Hematopoietic multipotent progenitor cell treated with erythropoietin and hydrocortisone succinate and interleukin-3 and kit ligand, for 4 days (in vitro differentiated cells): ENCODE measurements around the gene METTL25B.

Source experiments
- DNase-seq: peaks from one replicate; pipeline ENCODE4 v3.0.0-alpha.2; 2015

METTL25B gene

GRCh38 chr1:156728599-156729462 is 562 bp downstream of the METTL25B start, which contains the start of gene ISG20L2:
TSS of gene ISG20L2 (minus strand) at chr1:156728766. CDS start at chr1:156727652, 1,114 bp downstream.
- DNase-seq = peak; percentile 99

DNA sequence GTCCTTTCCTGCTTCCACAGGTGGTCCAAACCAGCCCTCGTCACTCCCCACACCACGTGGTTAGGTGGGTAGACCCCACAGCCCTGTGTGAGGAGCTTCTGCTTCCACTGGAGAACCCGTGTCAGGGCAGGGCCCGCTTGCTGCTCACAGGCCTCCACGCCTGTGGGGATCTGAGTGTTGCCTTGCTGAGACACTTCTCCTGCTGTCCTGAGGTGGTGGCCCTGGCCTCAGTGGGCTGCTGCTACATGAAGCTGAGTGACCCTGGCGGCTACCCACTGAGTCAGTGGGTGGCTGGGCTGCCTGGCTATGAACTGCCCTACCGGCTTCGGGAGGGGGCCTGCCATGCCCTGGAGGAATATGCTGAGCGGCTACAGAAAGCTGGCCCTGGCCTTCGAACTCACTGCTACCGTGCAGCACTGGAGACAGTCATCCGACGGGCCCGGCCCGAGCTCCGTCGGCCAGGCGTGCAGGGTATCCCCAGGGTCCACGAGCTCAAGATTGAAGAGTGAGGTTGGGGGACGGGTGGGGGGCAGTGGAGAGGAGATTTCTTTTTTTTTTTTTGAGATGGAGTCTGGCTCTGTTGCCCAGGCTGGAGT is 5.8 kb downstream of the METTL25B start:
- no peak for DNase-seq

- no peak for DNase-seq
Observed at GRCh38 chr1:156738407-156738806, 10.1 kb downstream of the METTL25B start.

- no peak for DNase-seq
Observed at GRCh38 chr1:156738916-156739315, 10.6 kb downstream of the METTL25B start.

- peak; percentile 56 for DNase-seq
Observed at GRCh38 chr1:156740237-156740740, 12.0 kb downstream of the METTL25B start.

- peak; percentile 100 for DNase-seq
Observed at GRCh38 chr1:156740741-156741480, 12.6 kb downstream of the METTL25B start, which contains the start of gene MRPL24. TSS of gene MRPL24 (minus strand) at chr1:156741088. CDS start at chr1:156738704, 2,384 bp downstream.

DNA sequence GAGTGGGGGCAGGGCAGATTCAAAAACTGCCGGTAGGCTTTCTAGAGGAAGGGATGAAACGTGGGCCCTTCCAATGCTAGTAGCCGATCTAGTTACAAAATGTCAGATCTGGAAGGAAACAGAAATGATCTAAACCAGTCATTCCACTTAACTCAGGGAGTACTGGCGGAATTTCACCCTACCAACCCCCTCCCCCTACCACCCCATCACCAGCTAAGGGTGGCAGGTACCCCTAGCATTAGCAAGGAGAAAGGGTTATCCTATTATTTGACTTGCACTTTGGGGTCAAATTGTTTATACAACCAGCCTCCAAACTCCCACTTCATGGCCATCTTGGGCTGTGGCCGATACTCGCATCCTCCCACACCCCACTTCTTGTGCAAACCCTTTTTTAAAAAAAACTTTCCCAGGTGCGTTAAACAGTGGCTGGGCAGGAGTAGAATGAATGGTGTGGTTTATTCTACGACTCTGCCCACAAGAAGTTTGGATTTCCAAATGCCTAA is 13.3 kb downstream of the METTL25B start:
- no peak for DNase-seq

DNA sequence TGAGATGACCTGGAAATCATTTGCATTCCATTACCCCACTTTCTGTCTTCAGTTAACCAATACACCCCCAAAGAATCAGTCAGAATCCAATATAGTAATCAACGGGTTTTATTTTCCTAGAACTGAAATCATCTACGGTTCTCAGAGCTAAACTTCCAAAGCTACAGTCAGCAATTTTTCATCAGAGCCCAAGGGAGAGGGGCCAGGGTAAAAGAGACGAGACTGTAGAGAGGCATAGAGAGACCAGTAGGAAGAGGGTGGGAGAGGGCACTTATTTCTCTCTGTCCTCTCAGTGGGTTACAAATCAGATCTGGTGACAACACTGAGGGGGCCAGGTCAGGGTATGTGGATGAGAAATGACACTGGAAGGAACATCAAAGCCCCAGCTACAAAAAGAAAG is 13.7 kb downstream of the METTL25B start:
- no peak for DNase-seq

GRCh38 chr1:156742801-156743200 is 14.5 kb downstream of the METTL25B start:
- DNase-seq = no peak

- DNase-seq = no peak
Observed at GRCh38 chr1:156743367-156744302, 15.4 kb downstream of the METTL25B start.

- DNase-seq = no peak
Observed at GRCh38 chr1:156744344-156744743, 16.1 kb downstream of the METTL25B start.

- peak; percentile 56 for DNase-seq
Observed at GRCh38 chr1:156744786-156745419, 16.6 kb downstream of the METTL25B start.

DNA sequence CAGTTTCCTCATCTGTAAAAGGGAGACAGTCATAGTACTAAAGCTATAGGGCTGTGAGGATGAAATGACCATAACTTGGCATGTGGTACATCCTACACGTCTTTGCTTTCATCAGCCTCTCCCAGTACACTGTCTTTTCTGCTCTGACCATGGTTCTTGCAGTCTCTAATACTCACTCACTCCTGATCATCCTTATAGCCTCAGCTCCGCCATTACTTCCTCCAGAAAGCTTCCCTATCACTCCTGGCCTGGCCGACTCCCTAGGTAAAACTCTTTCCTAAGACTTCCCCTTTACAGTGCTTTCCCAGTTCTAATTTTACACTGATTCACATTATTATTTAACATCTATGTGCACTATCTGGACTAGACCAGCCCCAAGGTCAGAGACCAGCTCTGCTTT is 17.6 kb downstream of the METTL25B start:
- no peak for DNase-seq

- no peak for DNase-seq
Observed at GRCh38 chr1:156746406-156746727, 18.1 kb downstream of the METTL25B start.

DNA sequence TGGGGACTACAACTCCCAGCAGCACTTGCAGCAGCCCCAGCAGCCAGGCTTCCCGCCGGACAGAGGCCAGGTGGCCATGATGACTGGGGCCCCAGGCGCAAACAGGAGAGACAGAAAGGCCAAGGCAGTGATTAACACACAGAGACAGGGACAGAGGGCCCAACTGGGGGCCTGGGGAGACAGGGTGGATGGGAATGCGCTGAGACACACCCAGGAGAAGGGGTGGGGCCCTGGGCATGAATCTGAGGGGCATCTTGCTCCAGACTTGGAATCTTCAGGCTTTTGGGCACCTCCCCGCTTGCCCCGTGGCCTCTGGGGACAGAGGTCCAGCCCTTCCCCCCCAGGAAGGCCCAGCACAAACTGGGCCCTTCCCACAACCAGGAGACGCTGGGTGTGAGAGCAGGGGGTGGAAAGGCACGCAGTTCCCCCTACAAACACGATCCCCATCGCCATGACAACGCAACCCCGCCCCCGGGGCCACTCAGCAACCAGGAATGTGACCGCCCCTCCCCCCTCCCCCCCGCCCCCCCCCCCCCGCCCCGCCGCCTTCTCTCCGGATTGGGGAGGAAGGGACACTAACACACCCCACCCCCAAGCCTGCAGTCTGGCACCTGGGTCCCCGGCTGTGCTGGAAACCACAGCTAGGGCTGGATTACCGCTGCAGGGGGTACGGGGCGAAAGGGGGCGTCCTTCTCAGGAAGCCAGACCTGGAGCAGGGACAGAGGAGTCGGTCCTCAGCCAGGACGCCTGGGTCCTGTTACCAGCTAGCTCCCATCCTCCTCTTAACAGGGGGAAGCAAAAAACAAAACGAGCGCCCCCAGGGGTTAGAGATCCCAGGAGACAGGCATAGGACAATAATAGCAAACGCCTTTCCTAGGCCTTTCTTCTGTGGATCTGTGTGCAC is 18.7 kb downstream of the METTL25B start:
- DNase-seq = peak; percentile 83

- no peak for DNase-seq
Observed at GRCh38 chr1:156747742-156748669, 19.7 kb downstream of the METTL25B start.

GRCh38 chr1:156748670-156749418 is 20.6 kb downstream of the METTL25B start:
- DNase-seq = peak; percentile 85

DNA sequence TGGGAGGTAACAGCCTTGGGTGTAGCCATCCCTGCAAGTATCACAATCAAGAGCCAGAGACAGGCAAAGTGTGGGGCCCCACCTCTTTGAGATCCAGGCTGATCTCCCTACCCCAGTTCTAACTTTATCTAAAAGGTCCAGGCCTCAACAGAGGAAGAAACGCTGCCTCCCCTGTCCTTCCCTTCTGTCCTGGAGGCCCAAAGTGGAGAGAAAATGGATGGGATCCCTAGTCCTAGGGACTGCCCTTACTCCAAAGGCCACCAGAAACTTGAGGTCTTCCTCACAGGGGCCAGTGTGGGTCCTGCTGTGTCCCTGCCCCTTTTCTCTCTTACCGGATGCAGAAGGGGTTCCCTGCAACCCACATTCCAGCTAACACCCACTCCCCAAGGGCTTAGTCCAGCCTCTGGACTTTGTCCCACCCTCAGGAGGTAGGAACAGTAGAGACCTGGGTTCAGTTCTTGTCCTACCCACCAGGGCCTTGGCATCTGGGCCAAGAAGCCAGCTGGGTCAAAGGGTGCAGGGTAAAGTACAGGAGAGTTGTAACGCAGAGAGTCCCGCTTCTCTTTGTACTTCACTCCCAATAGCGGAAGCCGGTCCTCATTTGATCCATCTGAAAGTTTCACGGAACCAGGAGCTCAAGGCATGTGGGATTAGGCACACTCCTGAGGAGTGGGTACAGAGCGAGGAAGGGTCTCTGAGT is 21.3 kb downstream of the METTL25B start:
- DNase-seq = peak; percentile 76
